Aorta (tissue), 5 donors: ENCODE measurements around the gene CERK. TPM values are rescaled to one million over a fixed set of nuclear protein-coding genes. Genes with fewer than 3 reads are reported as not detected.
A peak's percentile ranks its signal among the peaks of the same experiment; 100 is the strongest.

Source experiments
- ATAC-seq: fragments of 200-7000 bp; cut with Tn5 transposase; one replicate; pipeline ENCODE4 v1.9.1; 2022; ENCODE audit warnings: moderate library complexity; ENCODE audit not compliant: low FRiP score
- DNase-seq, 2 donors: peaks; one replicate each; pipeline ENCODE4 v3.0.0-alpha.2; 2020
- H3K27ac ChIP-seq, 2 donors: one replicate each; pipeline ENCODE4 v1.5.1; 2013; ENCODE audit warnings: low read length in 2 of 2, mild to moderate bottlenecking in 2 of 2, moderate library complexity in 2 of 2, control low read depth in 1 of 2, inconsistent platforms in 1 of 2, low read depth in 1 of 2
- H3K27me3 ChIP-seq, 2 donors: one replicate each; pipeline ENCODE4 v1.6.1; 2013; ENCODE audit warnings: control low read depth in 1 of 2, low read length in 1 of 2, mild to moderate bottlenecking in 1 of 2, moderate library complexity in 1 of 2; ENCODE audit not compliant: insufficient read depth in 2 of 2, control insufficient read depth in 1 of 2
- H3K36me3 ChIP-seq, 2 donors: one replicate each; pipeline ENCODE4 v1.6.1; 2013; ENCODE audit warnings: control low read depth in 1 of 2, low read length in 1 of 2, mild to moderate bottlenecking in 1 of 2; ENCODE audit not compliant: insufficient read depth in 2 of 2, control insufficient read depth in 1 of 2
- H3K4me1 ChIP-seq, 2 donors: one replicate each; pipeline ENCODE4 v1.6.1; 2013; ENCODE audit warnings: low read length in 2 of 2, control low read depth in 1 of 2, mild to moderate bottlenecking in 1 of 2, moderate library complexity in 1 of 2; ENCODE audit not compliant: insufficient read depth in 2 of 2, control insufficient read depth in 1 of 2
- H3K4me3 ChIP-seq, 2 donors: one replicate each; pipeline ENCODE4 v1.5.1; 2013; ENCODE audit warnings: low read length in 2 of 2, control low read depth in 1 of 2, mild to moderate bottlenecking in 1 of 2
- H3K9me3 ChIP-seq: one replicate; pipeline ENCODE4 v1.6.1; 2013; ENCODE audit warnings: mild to moderate bottlenecking, low read length; ENCODE audit not compliant: control insufficient read depth
- WGBS, 2 donors: extraction: QIAGEN DNeasy Blood & Tissue Kit; methylation state at CpG; one replicate each; pipeline ENCODE4 v1.1.7; 2013; 5-methylcytosine and 5-hydroxymethylcytosine counted together
- intact Hi-C, 2 donors: fragments of 100-400 bp; cut with DNase I; formaldehyde crosslinking; loops; one replicate each; pipeline versions ENCODE4 v1.14.2 to v1.15.0; 2022
- polyA plus RNA-seq, 2 donors: library from polyadenylated mRNA; stranded (reverse); fragments of 200-250 nt; gene quantifications; one replicate each; pipeline ENCODE4 v1.2.3, GENCODE V29; 2013
- total RNA-seq, 2 donors: library from RNA; stranded (reverse); fragmentation: NEBNext Ultra II Directional; extraction: Animal tissue kit (Norgen Biotek cat#: 25700); gene quantifications; one replicate each; pipeline ENCODE4 v1.2.1, GENCODE V29; 2021
- donor health status: healthy with polysubstance abuse.
- donor health status: Bipolar disorder and iron deficiency.
- donor health status: DM: no; HTN: no; CAD: no.
- donor health status: DM: no; HTN: no; CAD: no.
- donor health status: DM: yes; HTN: yes; CAD: no.

The CERK gene
- total and polyA plus RNA-seq, 4 donors = 20.6 to 41.6 (median 35.9) TPM

DNA sequence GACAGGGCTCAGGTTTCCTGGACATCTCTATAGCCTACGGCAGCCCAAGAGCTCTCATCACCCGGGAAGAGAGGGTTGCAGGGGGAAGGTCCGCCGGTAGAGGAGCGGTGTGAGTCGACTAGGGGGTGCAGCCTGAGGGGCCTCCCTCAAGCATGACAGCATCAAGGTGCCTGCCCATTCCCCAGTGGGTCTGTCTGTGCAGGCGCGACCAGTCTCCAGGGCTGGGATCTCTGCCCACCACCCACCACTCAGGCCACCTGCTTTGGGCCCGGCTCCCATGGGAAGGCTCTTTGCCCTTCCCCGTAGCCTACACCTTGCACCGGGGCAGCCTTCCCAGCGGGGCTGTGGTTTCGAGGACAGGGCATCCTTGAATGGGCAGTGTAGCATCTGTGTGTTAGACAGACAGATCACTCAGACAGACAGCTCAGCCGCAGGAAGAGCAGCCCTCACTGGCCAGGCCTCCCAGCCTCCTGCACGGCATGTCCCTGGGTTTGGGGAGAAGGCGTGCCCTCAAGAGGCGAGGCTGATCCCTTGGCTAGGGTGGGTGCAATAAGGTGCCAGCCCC, 29.2 kb downstream of the CERK start:
- H3K4me3 ChIP-seq = no peak overlapping the region
- no peaks in the 10 kb centered on the region for H3K9me3 ChIP-seq
- peak in 1 of 2 donors; percentile 33 for DNase-seq
- H3K27ac ChIP-seq = no peak overlapping the region
- ATAC-seq = no peak
- H3K27me3 ChIP-seq = no peaks in the 10 kb centered on the region
- WGBS, 2 donors = 95 to 96% methylated on average over 17 of the region's 17 CpGs
- intact Hi-C loops = no loop called here
- peaks cover 0 to 9% of the 10 kb centered on the region in 2 donors for H3K36me3 ChIP-seq
- no peaks in the 10 kb centered on the region for H3K4me1 ChIP-seq

GRCh38 chr22:46707827-46708570, 30.1 kb downstream of the CERK start:
- intact Hi-C loops = no loop called here
- H3K9me3 ChIP-seq = no peaks in the 10 kb centered on the region
- peaks cover 0 to 9% of the 10 kb centered on the region in 2 donors for H3K36me3 ChIP-seq
- no peak overlapping the region for H3K4me3 ChIP-seq
- WGBS, 2 donors = 89 to 92% methylated on average over 32 of the region's 32 CpGs
- no peaks in the 10 kb centered on the region for H3K27me3 ChIP-seq
- H3K4me1 ChIP-seq = no peaks in the 10 kb centered on the region
- DNase-seq (no peak), ATAC-seq (no peak)
- no peak overlapping the region for H3K27ac ChIP-seq

- no peaks in the 10 kb centered on the region for H3K9me3 ChIP-seq
- no peaks in the 10 kb centered on the region for H3K27me3 ChIP-seq
- no peak overlapping the region for H3K27ac ChIP-seq
- ATAC-seq (no peak), DNase-seq (peak in 1 of 2 donors; percentile 30)
- H3K36me3 ChIP-seq = peaks cover 0 to 10% of the 10 kb centered on the region in 2 donors
- 89 to 92% methylated on average over 13 of the region's 13 CpGs for WGBS, 2 donors
- H3K4me3 ChIP-seq = no peak overlapping the region
- H3K4me1 ChIP-seq = no peaks in the 10 kb centered on the region
- intact Hi-C loops = no loop called here
These were observed 30.7 kb downstream of the CERK start for GRCh38 chr22:46707305-46707704.

GRCh38 chr22:46706060-46706459, 32.0 kb downstream of the CERK start:
- DNase-seq = peak in 1 of 2 donors; percentile 23
- intact Hi-C loops = no loop called here
- WGBS, 2 donors = 94 to 96% methylated on average over 12 of the region's 12 CpGs
- no peak overlapping the region for H3K4me3 ChIP-seq
- ATAC-seq = no peak
- H3K27me3 ChIP-seq = no peaks in the 10 kb centered on the region
- no peaks in the 10 kb centered on the region for H3K4me1 ChIP-seq
- no peaks in the 10 kb centered on the region for H3K9me3 ChIP-seq
- H3K27ac ChIP-seq = no peak overlapping the region
- H3K36me3 ChIP-seq = peaks cover 0 to 15% of the 10 kb centered on the region in 2 donors

DNA sequence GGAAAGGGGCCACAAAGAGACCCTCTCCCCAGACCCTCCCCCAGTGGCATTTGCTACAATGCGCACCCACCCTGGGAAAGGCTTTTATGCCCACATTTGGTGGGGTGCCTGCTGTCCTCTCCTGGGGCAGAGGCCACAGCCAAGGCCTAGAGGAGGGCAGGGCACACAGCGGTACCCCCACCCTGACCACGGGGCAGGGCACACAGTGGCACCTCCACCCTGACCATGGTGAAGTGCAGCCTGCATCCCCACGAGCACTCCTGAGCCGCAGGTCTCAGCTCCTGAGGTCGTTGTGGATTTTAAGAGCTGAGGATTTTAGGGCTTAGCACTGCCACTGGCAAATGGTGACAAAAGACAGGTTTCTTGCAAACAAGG, 34.1 kb downstream of the CERK start:
- no peak overlapping the region for H3K27ac ChIP-seq
- ATAC-seq (no peak), DNase-seq (peak in 1 of 2 donors; percentile 37)
- no peaks in the 10 kb centered on the region for H3K9me3 ChIP-seq
- no peak overlapping the region for H3K4me3 ChIP-seq
- intact Hi-C loops = no loop called here
- 91 to 97% methylated on average over 6 of the region's 6 CpGs for WGBS, 2 donors
- no peaks in the 10 kb centered on the region for H3K27me3 ChIP-seq
- no peaks in the 10 kb centered on the region for H3K4me1 ChIP-seq
- peaks cover 0 to 16% of the 10 kb centered on the region in 2 donors for H3K36me3 ChIP-seq

DNA sequence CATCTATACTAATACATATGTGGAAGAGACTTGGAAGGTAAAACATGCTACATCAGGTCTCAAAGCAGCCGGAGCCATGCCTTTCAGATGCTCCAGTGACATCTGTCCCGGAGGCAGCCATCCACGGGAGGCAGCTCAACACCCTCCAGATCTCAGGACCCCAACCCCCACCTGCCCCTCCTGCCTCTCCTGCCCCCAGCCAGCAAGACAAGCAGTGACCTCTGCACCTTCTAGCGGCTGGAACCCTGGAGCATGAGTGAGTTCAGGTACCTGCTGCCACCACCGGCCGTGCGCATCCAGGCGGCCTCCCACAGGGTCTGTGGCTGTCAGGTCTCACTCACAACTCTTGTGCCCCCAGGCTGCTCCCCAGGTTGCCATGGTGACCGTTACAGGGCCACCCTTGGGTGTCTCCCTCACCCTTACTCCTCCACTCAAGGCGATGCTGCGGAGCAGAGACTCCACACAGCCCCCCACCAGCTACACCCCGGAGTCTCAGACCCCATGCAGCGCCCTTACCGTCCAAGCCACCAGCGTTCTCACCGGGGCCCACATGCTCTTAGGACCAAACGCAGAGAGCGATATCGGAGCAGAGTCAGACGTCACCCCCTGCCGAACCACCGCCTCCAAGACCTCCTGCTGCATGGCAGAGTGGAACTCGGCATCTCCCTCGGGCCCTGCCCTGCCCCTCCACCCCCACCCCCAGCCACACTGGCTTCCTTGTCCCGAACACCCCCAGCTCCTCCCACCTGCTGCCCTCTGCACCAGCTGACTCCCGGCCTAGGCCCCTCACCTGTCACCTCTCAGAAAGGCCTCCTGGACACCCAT, 34.7 kb downstream of the CERK start:
- intact Hi-C loops = no loop called here
- WGBS, 2 donors = 93% methylated on average over 26 of the region's 26 CpGs
- ATAC-seq = no peak
- H3K4me1 ChIP-seq = no peaks in the 10 kb centered on the region
- peaks cover 0 to 17% of the 10 kb centered on the region in 2 donors for H3K36me3 ChIP-seq
- H3K9me3 ChIP-seq = no peaks in the 10 kb centered on the region
- no peak overlapping the region for H3K4me3 ChIP-seq
- no peak overlapping the region for H3K27ac ChIP-seq
- no peak for DNase-seq
- H3K27me3 ChIP-seq = no peaks in the 10 kb centered on the region

- H3K9me3 ChIP-seq = no peaks in the 10 kb centered on the region
- intact Hi-C loops = no loop called here
- H3K36me3 ChIP-seq = peaks cover 0 to 16% of the 10 kb centered on the region in 2 donors
- H3K27me3 ChIP-seq = no peaks in the 10 kb centered on the region
- H3K27ac ChIP-seq = no peak overlapping the region
- peak; percentile 50 for ATAC-seq
- H3K4me1 ChIP-seq = no peaks in the 10 kb centered on the region
- WGBS, 2 donors = 94% methylated on average over 33 of the region's 33 CpGs
- H3K4me3 ChIP-seq = no peak overlapping the region
- no peak for DNase-seq
These were observed 36.8 kb downstream of the CERK start for GRCh38 chr22:46701262-46701661.

DNA sequence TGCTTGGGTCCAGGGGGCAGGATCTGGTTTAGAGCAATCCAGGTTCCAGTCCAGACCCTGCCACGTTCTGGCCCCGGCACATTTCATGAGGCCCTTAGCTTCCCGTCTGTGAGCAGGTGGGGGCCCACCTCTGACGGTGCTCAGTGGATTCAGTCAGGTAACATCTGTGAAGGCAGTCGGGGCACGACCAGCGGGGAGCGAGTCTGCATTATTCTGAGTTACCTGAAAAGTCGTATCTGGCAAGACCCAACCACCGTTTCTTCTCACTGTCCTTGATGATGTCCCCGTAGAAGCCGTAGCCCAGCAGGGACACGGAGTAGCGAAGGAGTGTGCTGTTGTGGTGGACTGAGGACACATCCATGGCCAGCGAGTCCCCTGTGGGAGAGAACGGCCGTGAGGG, 39.0 kb downstream of the CERK start:
- no peaks in the 10 kb centered on the region for H3K27me3 ChIP-seq
- no peaks in the 10 kb centered on the region for H3K4me1 ChIP-seq
- intact Hi-C loops = no loop called here
- no peaks in the 10 kb centered on the region for H3K9me3 ChIP-seq
- H3K4me3 ChIP-seq = no peak overlapping the region
- 91 to 92% methylated on average over 17 of the region's 17 CpGs for WGBS, 2 donors
- DNase-seq (peak in 1 of 2 donors; percentile 41), ATAC-seq (no peak)
- no peak overlapping the region for H3K27ac ChIP-seq
- peaks cover 0 to 26% of the 10 kb centered on the region in 2 donors for H3K36me3 ChIP-seq
